Effector memory CD4-positive, alpha-beta T cell (primary cell): ENCODE data around the gene CFAP58.

ENCODE experiments used
- DNase-seq, 3 donors: peaks; one replicate each; pipeline ENCODE4 v3.0.0-alpha.2; 2020
- H3K27ac ChIP-seq: 2 replicates; pipeline ENCODE4 v1.7.0; 2013; ENCODE audit warnings: mild to moderate bottlenecking, low read length, moderate library complexity; ENCODE audit not compliant: insufficient read depth, poor library complexity, severe bottlenecking
- H3K27me3 ChIP-seq: replicated peaks from 2 replicates; pipeline ENCODE4 v1.7.0; 2013; ENCODE audit warnings: mild to moderate bottlenecking, low read length; ENCODE audit not compliant: insufficient read depth, control insufficient read depth, poor library complexity, severe bottlenecking
- H3K36me3 ChIP-seq: 2 replicates; pipeline ENCODE4 v1.7.0; 2013; ENCODE audit warnings: mild to moderate bottlenecking, low read length, moderate library complexity; ENCODE audit not compliant: control insufficient read depth, insufficient read depth
- H3K4me1 ChIP-seq: 2 replicates; pipeline ENCODE4 v1.7.0; 2013; ENCODE audit warnings: low read length, mild to moderate bottlenecking; ENCODE audit not compliant: control insufficient read depth, insufficient read depth, poor library complexity, severe bottlenecking
- H3K4me3 ChIP-seq: 2 replicates; pipeline ENCODE4 v1.7.0; 2013; ENCODE audit warnings: low read length, low read depth, mild to moderate bottlenecking; ENCODE audit not compliant: insufficient read depth, poor library complexity, severe bottlenecking
- H3K9me3 ChIP-seq: 2 replicates; pipeline ENCODE4 v1.7.0; 2013; ENCODE audit warnings: mild to moderate bottlenecking, low read length, moderate library complexity; ENCODE audit not compliant: control insufficient read depth

The CFAP58 gene

GRCh38 chr10:104334965-104335650, 18.5 kb upstream of the CFAP58 start:
- H3K9me3 ChIP-seq = no peaks in the 10 kb centered on the region
- no peak for DNase-seq
- H3K4me1 ChIP-seq = peaks cover 40% of the 10 kb centered on the region
- peak overlapping the region; percentile 21 for H3K27ac ChIP-seq
- no peaks in the 10 kb centered on the region for H3K27me3 ChIP-seq
- no peaks in the 10 kb centered on the region for H3K36me3 ChIP-seq
- no peak overlapping the region for H3K4me3 ChIP-seq

- peaks cover 34% of the 10 kb centered on the region for H3K4me1 ChIP-seq
- H3K36me3 ChIP-seq = no peaks in the 10 kb centered on the region
- no peaks in the 10 kb centered on the region for H3K27me3 ChIP-seq
- no peaks in the 10 kb centered on the region for H3K9me3 ChIP-seq
- no peak for DNase-seq
- peak overlapping the region; percentile 99 for H3K4me3 ChIP-seq
- peak overlapping the region; percentile 81 for H3K27ac ChIP-seq
Observed at GRCh38 chr10:104336821-104337467, 16.7 kb upstream of the CFAP58 start.

GRCh38 chr10:104337521-104337984, 16.1 kb upstream of the CFAP58 start:
- Histone ChIP-seq H3K36me3 (no peaks in the 10 kb centered on the region), H3K9me3 (no peaks in the 10 kb centered on the region), H3K27me3 (no peaks in the 10 kb centered on the region), H3K27ac (peak overlapping the region; percentile 81), H3K4me3 (peak overlapping the region; percentile 99), H3K4me1 (peaks cover 34% of the 10 kb centered on the region)
- no peak for DNase-seq

- peaks cover 30% of the 10 kb centered on the region for H3K4me1 ChIP-seq
- H3K27ac ChIP-seq = peak within 1 kb of the TSS; percentile 81
- no peaks in the 10 kb centered on the region for H3K27me3 ChIP-seq
- H3K9me3 ChIP-seq = no peaks in the 10 kb centered on the region
- H3K4me3 ChIP-seq = peak within 1 kb of the TSS; percentile 99
- no peaks in the 10 kb centered on the region for H3K36me3 ChIP-seq
- peak; percentile 61 to 67 (median 62) for DNase-seq
Observed at GRCh38 chr10:104337985-104338735, 15.5 kb upstream of the CFAP58 start, which contains the start of gene ITPRIP. ITPRIP (minus strand) TSS chr10:104338465; CDS start chr10:104316051, 22,414 bp downstream.

GRCh38 chr10:104339469-104340110, 14.0 kb upstream of the CFAP58 start:
- H3K9me3 ChIP-seq = no peaks in the 10 kb centered on the region
- DNase-seq = no peak
- H3K27ac ChIP-seq = no peak overlapping the region
- H3K36me3 ChIP-seq = no peaks in the 10 kb centered on the region
- H3K27me3 ChIP-seq = no peaks in the 10 kb centered on the region
- H3K4me1 ChIP-seq = peaks cover 22% of the 10 kb centered on the region
- peak overlapping the region; percentile 99 for H3K4me3 ChIP-seq

GRCh38 chr10:104340111-104340526, 13.5 kb upstream of the CFAP58 start:
- no peaks in the 10 kb centered on the region for H3K9me3 ChIP-seq
- H3K27ac ChIP-seq = no peak overlapping the region
- no peak for DNase-seq
- no peaks in the 10 kb centered on the region for H3K27me3 ChIP-seq
- no peaks in the 10 kb centered on the region for H3K36me3 ChIP-seq
- H3K4me3 ChIP-seq = no peak overlapping the region
- peaks cover 16% of the 10 kb centered on the region for H3K4me1 ChIP-seq

GRCh38 chr10:104340641-104341040, 13.0 kb upstream of the CFAP58 start:
- H3K9me3 ChIP-seq = no peaks in the 10 kb centered on the region
- no peak for DNase-seq
- peaks cover 11% of the 10 kb centered on the region for H3K4me1 ChIP-seq
- no peak overlapping the region for H3K27ac ChIP-seq
- H3K27me3 ChIP-seq = no peaks in the 10 kb centered on the region
- H3K4me3 ChIP-seq = no peak overlapping the region
- no peaks in the 10 kb centered on the region for H3K36me3 ChIP-seq

- peaks cover 5% of the 10 kb centered on the region for H3K4me1 ChIP-seq
- H3K27ac ChIP-seq = no peak overlapping the region
- H3K27me3 ChIP-seq = no peaks in the 10 kb centered on the region
- DNase-seq = no peak
- no peaks in the 10 kb centered on the region for H3K36me3 ChIP-seq
- no peaks in the 10 kb centered on the region for H3K9me3 ChIP-seq
- H3K4me3 ChIP-seq = no peak overlapping the region
Observed at GRCh38 chr10:104342941-104343411, 10.7 kb upstream of the CFAP58 start.

GRCh38 chr10:104344219-104344618, 9.4 kb upstream of the CFAP58 start:
- H3K36me3 ChIP-seq = no peaks in the 10 kb centered on the region
- no peak overlapping the region for H3K27ac ChIP-seq
- H3K27me3 ChIP-seq = no peaks in the 10 kb centered on the region
- no peak for DNase-seq
- peaks cover under 1% of the 10 kb centered on the region for H3K4me1 ChIP-seq
- no peak overlapping the region for H3K4me3 ChIP-seq
- no peaks in the 10 kb centered on the region for H3K9me3 ChIP-seq
